Stimulated activated CD8-positive, alpha-beta memory T cell treated with anti-CD3 and anti-CD28 coated beads, Interleukin-12 subunit alpha, Interleukin-12 subunit beta, amount 100 ng/mL, for 1 hour (primary cell): ENCODE results near the gene TTF1.

Experiments
- DNase-seq: peaks from one replicate; pipeline ENCODE4 v3.0.0-alpha.2; 2020; ENCODE audit warnings: low read depth

The TTF1 gene, protein sequence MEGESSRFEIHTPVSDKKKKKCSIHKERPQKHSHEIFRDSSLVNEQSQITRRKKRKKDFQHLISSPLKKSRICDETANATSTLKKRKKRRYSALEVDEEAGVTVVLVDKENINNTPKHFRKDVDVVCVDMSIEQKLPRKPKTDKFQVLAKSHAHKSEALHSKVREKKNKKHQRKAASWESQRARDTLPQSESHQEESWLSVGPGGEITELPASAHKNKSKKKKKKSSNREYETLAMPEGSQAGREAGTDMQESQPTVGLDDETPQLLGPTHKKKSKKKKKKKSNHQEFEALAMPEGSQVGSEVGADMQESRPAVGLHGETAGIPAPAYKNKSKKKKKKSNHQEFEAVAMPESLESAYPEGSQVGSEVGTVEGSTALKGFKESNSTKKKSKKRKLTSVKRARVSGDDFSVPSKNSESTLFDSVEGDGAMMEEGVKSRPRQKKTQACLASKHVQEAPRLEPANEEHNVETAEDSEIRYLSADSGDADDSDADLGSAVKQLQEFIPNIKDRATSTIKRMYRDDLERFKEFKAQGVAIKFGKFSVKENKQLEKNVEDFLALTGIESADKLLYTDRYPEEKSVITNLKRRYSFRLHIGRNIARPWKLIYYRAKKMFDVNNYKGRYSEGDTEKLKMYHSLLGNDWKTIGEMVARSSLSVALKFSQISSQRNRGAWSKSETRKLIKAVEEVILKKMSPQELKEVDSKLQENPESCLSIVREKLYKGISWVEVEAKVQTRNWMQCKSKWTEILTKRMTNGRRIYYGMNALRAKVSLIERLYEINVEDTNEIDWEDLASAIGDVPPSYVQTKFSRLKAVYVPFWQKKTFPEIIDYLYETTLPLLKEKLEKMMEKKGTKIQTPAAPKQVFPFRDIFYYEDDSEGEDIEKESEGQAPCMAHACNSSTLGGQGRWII

DNA sequence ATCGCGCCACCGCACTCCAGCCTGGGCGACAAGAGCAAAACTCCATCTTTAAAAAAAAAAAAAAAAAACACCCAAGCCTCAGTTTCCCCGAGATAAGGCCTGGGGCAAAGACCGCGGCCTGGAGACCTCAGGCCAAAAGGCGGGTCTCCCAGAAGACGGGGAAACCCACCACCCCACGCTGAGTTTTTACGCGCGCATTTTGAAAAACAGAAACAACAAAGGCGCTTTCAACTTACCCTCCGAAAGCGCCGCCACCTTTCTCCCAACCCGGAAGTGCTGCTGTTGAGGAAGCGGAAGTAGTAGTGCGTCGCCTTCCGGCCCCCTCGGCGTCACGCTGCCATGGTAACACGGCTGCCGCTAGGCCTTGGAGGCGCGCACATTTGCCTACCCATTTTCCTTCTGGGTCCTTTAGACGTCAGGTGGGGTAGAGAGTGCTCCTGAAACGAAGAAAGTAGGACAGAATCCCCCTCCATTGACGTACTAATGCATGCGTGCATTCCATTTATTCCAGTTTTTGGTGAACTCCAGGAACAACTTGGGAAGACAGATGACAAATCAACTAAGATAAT lies at the start of gene TTF1:
TSS of gene TTF1 (minus strand) at position 287 of the 569 bp plus-strand sequence. CDS start 4,019 bp downstream, outside the sequence.
- DNase-seq, result peak; percentile 90

DNA sequence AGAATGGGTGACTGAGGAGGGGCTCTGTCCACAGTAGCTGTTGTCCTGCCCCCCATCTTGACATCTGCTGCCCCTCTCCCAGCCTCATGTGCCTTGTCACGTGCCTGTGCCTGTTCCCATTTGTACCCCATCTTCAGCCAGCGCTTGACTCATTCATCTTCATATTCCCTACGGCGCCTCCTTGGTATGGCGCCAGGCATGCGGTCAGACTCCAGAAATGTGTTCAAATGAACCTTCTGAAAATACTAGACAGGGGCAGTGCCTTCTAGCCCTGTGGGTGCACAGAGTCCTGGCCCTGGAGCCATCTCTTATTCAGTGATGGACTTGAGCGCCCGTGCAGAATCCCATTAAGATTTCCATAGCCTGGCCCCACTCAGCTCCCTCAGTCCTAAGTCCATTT lies 49.6 kb upstream of the TTF1 start:
- DNase-seq, result no peak

DNA sequence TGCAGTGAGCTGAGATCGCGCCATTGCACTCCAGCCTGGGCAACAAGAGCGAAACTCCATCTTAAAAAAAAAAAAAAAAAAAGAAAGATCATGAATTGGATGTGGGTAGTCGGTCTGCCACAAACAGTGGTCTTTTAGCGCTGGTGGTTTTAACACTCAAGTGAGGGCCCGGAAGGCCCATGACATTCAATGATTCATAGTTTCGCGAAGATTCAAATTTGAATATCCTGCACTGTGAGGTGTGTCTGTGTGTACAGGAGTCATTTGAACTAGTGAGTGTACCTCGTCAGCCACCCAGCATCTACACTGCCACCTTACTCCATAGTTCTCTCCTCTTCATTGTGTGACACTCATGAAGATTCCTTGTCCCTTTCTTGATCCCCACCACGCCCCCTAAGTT lies 44.6 kb upstream of the TTF1 start:
- DNase-seq, result peak; percentile 14

DNA sequence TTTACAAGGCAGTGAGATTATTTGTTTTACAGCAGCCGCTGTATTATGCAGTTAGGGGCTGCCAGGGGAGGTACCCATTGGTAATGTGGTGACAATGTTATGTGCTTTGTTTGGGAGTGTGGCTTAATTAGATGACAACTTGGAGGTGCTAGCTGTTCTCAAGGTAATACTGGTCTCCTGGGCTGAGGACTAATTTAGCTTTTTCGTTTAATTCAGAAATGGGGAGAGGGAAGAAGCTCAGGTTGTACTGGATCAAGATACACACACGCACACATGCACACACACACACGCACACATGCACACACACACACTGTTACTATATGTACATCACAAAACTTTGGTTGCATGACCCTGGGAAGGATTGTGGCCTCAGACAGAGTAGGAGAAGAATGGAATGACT lies 41.3 kb upstream of the TTF1 start:
- no peak for DNase-seq

DNA sequence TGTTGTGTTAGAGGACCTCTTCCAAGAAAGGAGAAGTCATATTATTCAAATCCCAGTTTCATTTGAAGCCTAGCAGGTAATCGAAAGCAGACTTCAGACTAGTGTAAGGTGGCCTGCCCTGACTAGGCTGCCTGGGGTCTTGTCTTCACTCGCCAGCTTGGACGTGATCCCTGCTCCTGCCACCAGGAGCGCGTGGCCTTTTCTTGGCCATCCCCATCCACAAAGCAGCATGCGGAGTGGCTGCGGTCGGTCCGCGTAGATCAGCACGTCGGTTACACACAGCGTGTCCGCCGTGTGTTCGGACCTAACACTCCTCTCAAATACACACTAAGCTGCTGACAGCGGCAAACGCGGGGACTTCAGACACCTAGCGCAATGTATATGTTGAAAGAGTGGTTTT lies 40.7 kb upstream of the TTF1 start:
- no peak for DNase-seq

DNA sequence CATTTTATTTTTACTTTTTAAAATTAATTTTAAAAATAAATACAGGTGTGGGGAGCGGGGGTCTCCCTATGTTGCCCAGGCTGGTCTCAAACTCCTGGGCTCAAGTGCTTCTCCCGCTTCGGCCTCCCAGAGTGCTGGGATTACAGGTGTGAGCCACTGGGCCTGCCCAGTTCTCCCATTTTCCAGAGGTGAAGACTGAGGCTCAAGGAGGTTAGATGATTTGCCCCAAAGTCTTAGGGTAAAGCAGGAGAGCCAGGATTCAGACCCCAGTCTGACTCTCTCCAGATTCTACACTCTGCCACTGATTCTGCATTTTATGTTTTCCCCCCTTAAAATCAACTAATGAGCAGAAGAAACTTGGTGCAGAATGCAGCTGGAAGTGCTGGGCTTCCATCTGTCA lies 40.2 kb upstream of the TTF1 start:
- DNase-seq, result no peak

DNA sequence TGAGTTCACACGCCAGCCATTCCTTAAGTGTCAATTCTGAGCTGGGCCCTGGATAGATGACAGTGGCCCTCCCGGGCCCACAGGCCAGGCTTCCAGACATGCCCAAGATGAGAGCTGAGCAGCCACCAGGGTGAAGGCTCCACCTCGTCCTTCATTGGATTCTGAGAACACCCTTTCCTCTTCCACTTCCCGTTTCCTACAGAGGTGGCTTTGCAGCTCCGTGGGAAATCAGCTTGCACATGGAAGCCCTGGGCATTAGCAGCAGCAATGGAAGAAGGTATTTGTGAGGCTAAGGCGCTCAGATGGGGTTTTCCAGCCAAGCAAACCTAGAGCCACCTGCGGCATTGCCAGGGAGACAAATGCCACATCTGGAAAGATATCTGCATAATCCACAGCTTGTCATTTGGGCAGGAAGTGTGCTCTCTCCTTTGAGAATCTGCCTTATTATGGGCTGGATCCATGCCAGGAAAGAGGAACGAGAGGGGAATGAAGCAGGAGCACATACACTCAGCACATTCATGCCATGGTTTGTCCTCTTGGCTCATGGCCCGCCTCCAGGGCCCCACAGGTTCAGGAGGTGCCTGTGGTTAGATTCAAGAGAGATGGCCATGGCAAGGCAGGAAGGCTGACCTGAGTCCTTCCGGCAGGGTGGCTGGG lies 37.4 kb upstream of the TTF1 start:
- DNase-seq, result no peak

DNA sequence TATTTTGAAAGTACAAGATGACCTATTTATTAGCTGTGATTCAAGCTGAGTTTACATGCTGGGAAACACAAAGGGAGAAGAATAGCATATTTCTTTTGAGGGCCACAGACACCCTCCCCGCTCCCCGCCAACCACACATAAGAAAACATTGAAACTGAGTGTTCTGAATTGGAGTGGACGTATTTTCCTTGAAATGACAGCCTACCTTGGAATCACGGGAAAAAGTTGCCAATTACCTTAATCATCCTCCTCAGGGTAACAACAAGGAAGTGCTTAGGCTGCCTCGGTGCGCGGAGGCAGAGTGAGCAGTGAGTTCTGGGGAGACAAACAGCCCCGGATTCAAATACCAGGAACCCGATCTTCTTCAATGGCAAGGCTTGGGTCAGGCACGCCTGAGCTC lies 34.8 kb upstream of the TTF1 start:
- DNase-seq, result no peak

DNA sequence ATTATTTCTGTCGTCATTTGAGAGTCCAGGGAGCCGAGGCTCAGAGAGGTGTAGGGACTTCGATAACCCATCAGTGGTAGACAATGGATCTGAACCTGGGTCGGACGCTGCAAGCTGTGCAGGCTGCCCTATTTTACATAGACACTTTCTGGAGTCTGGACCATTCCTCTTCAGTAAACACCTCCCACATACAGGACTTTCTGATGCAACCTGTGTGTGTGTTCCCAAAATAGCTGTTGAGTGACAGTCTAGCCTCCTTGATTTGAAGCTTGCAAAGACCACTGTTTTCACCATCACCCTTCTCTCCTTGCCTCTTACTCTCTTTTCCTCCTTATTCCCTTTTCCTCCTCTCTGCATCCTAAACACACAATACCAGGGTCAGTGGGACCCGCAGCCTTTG lies 34.1 kb upstream of the TTF1 start:
- DNase-seq, result no peak

DNA sequence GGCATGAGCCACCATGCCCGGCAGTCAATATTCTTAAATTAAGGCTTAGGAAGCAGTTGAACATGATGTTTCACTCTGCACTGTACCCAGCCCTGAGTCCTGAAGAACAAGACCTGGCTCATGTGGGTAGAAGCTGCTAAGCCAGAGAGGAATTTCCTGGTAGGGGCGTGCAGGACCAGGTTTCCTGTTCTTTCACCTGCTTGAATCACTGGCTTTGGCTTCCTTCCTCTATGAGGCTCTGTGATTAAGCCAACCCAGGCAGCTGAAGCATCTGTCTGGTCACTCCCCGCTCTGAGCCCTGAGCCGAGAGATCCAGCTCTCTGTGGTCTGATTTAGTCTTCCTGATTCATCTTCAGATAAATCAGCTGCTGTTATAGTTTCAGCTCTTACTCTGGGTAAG lies 32.5 kb upstream of the TTF1 start:
- DNase-seq, result no peak

DNA sequence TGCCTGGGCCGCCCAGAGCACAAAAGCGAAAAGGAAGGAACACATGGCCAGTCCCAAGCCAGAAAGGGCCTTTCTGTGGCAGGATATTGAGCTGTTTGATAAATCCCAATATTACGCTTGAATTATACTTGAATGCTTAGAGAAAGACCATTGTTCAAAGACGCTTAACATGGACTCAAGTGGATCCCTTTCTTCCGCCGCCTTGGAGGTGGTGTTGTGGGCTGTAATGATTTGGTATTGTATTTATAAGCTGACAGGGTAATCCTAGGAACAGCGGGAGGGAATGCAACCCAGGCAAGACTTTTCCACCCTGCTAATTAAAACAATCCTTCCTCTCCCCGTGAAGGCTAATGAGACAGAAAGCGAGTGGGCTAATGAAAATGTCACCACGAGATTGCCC lies 28.2 kb upstream of the TTF1 start:
- no peak for DNase-seq

DNA sequence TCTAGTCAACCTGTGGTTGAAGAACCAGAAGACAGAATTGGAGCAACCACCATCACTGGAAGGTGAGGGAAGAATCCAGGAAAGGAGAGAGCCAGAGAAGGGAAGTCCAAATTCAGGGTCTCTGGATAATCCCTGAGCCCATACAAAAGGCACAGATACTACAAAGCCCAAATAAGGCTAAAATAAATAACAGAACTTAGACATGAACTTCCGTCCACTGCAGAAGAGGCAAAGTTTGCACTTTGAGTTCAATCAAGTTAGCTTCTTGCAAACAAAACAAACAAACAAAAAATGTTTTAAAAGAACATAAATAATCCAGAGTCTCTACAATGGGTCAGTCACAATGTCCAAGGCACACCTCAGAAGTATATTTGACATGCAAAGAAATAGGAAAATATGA lies 24.4 kb upstream of the TTF1 start:
- no peak for DNase-seq

DNA sequence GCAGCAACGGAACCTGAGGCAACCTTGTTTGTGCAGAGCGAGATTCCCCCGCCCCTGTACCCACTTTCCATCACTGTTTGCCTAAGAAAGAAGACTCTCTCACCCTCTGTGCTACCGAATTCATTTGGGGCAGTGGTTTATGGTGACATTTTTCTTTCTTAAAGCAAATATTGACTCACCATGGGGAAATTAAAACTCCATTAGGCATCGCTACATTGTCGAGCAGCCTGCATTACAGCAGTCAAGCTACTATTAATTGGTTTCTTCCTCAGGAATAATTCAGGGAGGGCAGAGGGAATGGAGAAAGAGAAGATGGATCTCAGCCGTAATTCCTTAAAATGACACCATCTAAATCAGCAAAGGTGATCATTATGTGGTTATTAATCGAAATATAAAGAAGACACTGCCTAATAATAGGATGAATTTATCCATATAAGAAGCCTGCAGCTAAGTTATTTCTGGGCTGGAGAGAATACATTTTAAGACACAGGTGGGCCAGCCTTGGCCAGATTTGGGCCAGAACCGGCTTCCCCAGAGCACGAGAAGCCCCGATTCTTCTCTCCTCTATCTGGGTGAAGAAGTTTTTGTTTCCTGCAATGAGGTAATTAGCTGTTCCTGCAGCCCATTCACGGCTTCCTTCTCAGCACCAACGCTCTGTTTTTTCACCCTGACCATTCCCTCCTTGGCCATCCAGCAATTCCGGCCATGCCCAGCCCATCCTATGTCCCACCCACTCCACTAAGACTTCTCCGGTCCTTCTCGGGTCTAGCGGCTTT lies 20.2 kb upstream of the TTF1 start:
- no peak for DNase-seq

DNA sequence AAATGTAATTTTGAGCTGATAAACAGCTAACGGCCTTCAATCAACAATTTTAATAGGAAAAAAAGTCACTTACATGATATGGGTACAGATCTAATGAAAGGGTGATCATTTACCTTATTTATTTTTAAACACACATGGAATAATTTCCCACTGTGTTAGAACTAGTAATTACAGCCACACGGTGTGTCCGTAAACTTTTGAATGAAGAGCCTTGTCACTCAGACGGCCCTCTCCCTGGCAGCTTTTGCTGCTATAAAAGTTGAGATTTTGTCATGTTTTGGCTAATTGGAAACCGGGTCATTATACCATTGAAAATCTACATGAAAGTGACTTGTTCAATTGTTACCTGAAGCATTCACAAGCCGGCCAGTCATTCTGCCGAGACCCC lies 19.0 kb upstream of the TTF1 start:
- DNase-seq, result no peak

DNA sequence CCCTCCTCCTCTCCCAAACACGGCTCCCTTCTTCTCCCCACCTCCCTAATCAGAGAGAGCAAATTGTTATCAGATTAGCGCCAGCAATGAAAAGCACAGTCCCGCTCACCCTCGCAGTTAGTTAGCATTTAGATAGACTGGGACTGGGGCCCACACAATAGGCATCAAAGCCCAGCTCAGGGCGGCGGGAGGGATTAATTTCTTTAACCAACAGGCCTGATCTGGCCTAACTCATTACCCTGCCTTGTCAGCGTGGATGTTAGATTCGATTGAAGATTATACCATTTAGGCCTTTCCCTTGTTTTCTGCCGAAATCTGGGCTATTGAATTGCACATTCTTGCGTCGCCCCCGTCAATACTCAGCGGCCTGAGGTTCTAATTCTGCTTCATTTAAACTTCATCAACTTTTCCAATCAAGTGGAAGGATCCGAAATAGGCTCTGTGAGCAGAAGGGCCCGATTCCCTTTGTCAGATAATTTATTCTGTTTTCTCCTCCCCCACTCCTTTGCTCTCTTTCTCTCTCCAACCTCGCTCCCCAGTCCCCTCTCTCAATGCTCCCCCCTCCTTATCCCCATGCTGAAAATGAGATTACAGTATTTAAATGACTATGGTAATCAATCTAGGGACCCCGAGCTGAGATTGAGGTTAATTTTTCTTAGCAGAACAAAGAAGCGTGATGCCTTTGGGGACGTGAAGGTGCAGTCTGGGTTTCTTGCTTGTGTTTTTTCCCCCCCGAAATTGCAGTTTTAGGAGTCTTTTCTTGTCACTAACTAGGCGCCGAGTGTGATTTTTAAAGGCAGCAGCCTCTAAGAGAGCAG lies 18.4 kb upstream of the TTF1 start:
- no peak for DNase-seq

DNA sequence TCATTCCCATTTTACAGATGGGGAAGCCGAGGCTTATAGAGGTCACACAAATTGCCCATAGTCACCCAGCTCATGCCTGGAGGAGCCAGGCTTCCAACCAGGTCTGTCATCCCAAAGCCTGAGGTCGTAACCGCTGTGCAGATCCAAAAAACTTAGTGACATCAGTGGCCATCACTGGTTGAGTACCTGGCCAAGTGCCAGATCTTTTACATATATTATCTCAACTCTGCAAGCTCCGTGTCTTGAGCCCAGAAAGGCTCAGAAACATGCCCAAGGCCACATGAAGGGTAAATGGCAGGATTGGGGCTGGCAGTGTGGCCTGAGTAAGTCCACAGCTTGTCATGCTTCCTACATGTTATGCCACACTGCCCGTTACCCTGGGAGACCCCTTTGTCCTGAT lies 16.9 kb upstream of the TTF1 start:
- DNase-seq, result no peak

DNA sequence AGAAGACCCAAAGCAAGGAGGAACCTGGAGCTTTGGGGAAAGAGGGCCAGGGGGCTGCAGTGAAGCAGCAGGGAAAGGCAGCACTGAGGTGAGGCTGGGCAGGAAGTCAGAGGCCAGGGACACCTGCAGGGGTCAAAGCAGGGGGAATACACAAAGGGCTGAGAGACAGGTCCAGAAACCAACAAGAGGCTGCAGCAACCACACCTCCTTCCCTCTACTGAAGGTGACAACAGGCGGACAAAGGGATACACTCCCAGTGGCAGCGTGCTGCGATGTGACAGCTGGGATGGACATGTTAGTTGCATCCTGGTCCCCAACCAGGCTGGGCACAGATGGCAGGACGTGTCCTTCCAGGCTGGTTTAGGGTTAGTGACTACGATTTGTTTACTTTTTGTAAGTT lies 15.9 kb upstream of the TTF1 start:
- no peak for DNase-seq

DNA sequence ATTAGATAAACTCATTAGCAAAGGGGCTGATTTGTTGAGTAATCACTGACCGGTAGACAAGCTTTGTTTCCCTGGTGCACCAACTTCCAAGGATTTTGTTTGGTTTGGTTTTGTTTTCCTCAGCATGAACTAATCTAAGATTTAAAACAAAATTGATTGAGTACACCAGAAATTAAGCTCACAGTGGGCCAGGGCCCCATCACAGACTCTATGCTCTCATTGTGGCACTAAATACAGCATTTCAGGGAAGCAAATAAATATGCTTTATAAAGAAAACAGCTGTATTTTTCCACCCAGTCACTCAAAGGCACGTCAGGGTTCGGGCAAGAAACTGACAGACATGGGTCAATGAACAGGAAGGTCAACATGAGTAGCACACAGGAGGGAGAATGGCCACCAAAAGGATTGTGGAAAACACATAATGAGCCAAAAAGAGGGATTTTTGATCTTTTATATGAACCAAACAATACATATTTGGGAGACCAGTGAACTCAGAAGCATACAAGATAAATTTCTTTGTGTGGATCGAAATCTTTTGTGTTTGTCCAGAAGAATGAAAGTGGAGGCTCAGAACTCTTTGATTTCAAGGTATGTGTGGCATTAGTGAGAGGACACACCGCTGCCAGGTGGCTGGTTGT lies 12.2 kb upstream of the TTF1 start:
- no peak for DNase-seq

DNA sequence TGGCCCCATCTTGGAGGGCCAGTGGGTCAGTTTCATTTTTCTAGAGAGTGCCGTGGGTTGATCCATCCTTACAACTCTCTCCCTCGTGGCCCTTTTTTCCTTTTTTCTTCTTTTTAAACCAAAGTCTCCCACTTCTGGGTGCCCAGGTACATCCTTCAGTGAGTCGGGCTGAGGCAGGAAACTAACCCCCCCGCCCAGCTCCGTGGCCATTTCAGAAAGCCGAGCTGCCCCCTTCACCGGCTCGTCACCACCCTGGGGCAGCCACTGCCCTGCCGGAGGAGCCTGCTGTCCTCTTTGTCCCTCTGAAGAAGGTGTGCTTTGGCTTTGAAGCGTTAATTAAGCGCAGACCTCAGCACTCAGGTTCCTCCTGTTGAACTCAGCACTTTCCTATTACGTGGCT lies 8.5 kb upstream of the TTF1 start:
- DNase-seq, result no peak

DNA sequence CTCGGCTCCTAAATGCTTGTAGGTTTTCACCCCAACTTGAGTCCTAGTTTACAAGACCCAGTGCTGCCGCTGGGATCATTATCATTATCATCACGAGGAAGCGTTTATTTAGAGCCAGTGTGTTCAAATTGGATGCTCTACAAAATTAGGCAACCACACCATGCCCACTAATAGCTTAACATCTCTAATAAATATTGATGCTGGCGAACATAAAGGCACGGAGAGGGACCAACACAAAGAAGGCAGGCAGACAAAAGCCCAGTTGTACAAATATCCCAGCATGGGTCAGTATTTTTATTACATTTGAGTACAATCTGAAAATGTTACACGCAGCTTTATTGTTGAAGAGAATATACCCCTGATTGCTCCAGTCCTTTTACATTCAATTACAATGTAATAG lies 8.1 kb upstream of the TTF1 start:
- DNase-seq, result no peak
